ENCODE measurements around the gene ATRX. TPM values are rescaled to one million over a fixed set of nuclear protein-coding genes. Genes with fewer than 3 reads are reported as not detected.
A peak's percentile ranks its signal among the peaks of the same experiment; 100 is the strongest.
"Not testable (repeated sequence)": the region's sequence is repeated elsewhere in the genome, so short reads cannot be mapped to it uniquely, and the experiment has no call there.

ATRX gene
- total RNA-seq, 1 donor from 2014 or later: 106 TPM

- FAIRE-seq: no peak
- Mint-ChIP-seq H3K36me3 (ENCODE audit: low read depth, unreplicated experiment) (no peaks in the 10 kb centered on the region), H3K27ac (ENCODE audit: unreplicated experiment) (no peak overlapping the region), H3K4me3 (ENCODE audit: unreplicated experiment) (no peak overlapping the region), H3K4me1 (ENCODE audit: low read depth, unreplicated experiment) (peaks cover 3% of the 10 kb centered on the region), H3K9me3 (ENCODE audit: unreplicated experiment) (no peaks in the 10 kb centered on the region), H3K27me3 (ENCODE audit: low read depth, unreplicated experiment) (no peaks in the 10 kb centered on the region)
- Histone ChIP-seq H3K4me1 (ENCODE audit: insufficient read depth, low read length) (no peaks in the 10 kb centered on the region), H3K4me2 (ENCODE audit: low read length) (no peak overlapping the region), H3K79me2 (ENCODE audit: insufficient read depth, low read length) (peaks cover 90% of the 10 kb centered on the region), H3K9me3 (ENCODE audit: insufficient read depth, low read depth, low read length) (no peaks in the 10 kb centered on the region), H3K27me3 (ENCODE audit: insufficient read depth, low read length) (no peaks in the 10 kb centered on the region), H3K9ac (ENCODE audit: low read length) (no peak overlapping the region), H3K4me3 (ENCODE audit: insufficient read depth, low read depth, low read length) (no peak overlapping the region), H3K36me3 (ENCODE audit: insufficient read depth, low read length) (no peaks in the 10 kb centered on the region), H4K20me1 (ENCODE audit: insufficient read depth, low read length) (peaks cover 88% of the 10 kb centered on the region), H3K27ac (ENCODE audit: low read depth, low read length) (no peak overlapping the region), H2AFZ (ENCODE audit: low read depth, low read length) (no peak overlapping the region)
- TF ChIP-seq EZH2 (IDR thresholded peaks at IDR 0.05; ENCODE audit: insufficient read depth, low read length): no peak
- TF ChIP-seq CTCF (IDR thresholded peaks at IDR 0.05; ENCODE audit: insufficient read depth, low read depth, low read length): no peak
- peak; percentile 45 for DNase-seq (ENCODE audit: low read depth)
Observed at GRCh38 chrX:77771601-77772000, 14.4 kb downstream of the ATRX start.

- H3K4me1 ChIP-seq (ENCODE audit: insufficient read depth, low read length): no peaks in the 10 kb centered on the region
- no peak overlapping the region for H3K4me3 ChIP-seq (ENCODE audit: insufficient read depth, low read depth, low read length)
- H3K36me3 ChIP-seq (ENCODE audit: insufficient read depth, low read length): no peaks in the 10 kb centered on the region
- H3K4me2 ChIP-seq (ENCODE audit: low read length): no peak overlapping the region
- no peak for FAIRE-seq
- no peak for DNase-seq (ENCODE audit: low read depth)
- Mint-ChIP-seq H3K9me3 (ENCODE audit: unreplicated experiment) (no peaks in the 10 kb centered on the region), H3K4me3 (ENCODE audit: unreplicated experiment) (no peak overlapping the region), H3K27me3 (ENCODE audit: low read depth, unreplicated experiment) (no peaks in the 10 kb centered on the region), H3K36me3 (ENCODE audit: low read depth, unreplicated experiment) (no peaks in the 10 kb centered on the region), H3K27ac (ENCODE audit: unreplicated experiment) (peak overlapping the region; percentile 55), H3K4me1 (ENCODE audit: low read depth, unreplicated experiment) (peaks cover 5% of the 10 kb centered on the region)
- H3K27ac ChIP-seq (ENCODE audit: low read depth, low read length): no peak overlapping the region
- H4K20me1 ChIP-seq (ENCODE audit: insufficient read depth, low read length): peaks cover 76% of the 10 kb centered on the region
- H3K9me3 ChIP-seq (ENCODE audit: insufficient read depth, low read depth, low read length): no peaks in the 10 kb centered on the region
- H3K27me3 ChIP-seq (ENCODE audit: insufficient read depth, low read length): no peaks in the 10 kb centered on the region
- H2AFZ ChIP-seq (ENCODE audit: low read depth, low read length): no peak overlapping the region
- H3K79me2 ChIP-seq (ENCODE audit: insufficient read depth, low read length): peaks cover 81% of the 10 kb centered on the region
- TF ChIP-seq CTCF (IDR thresholded peaks at IDR 0.05; ENCODE audit: insufficient read depth, low read depth, low read length) (no peak), EZH2 (IDR thresholded peaks at IDR 0.05; ENCODE audit: insufficient read depth, low read length) (no peak)
- no peak overlapping the region for H3K9ac ChIP-seq (ENCODE audit: low read length)
Observed at GRCh38 chrX:77768787-77769186, 17.2 kb downstream of the ATRX start.

- H3K27me3 Mint-ChIP-seq (ENCODE audit: low read depth, unreplicated experiment); FAIRE-seq; H3K9me3 ChIP-seq (ENCODE audit: insufficient read depth, low read depth, low read length): not testable (repeated sequence)
Observed at GRCh38 chrX:77766212-77766611, 19.8 kb downstream of the ATRX start.

More at GRCh38 chrX:77766212-77766611, 19.8 kb downstream of the ATRX start:
- not testable (repeated sequence) for H3K36me3 Mint-ChIP-seq (ENCODE audit: low read depth, unreplicated experiment); H3K9ac ChIP-seq (ENCODE audit: low read length); H3K9me3 Mint-ChIP-seq (ENCODE audit: unreplicated experiment); H3K27ac ChIP-seq (ENCODE audit: low read depth, low read length); DNase-seq (ENCODE audit: low read depth); H3K4me1 ChIP-seq (ENCODE audit: insufficient read depth, low read length); H2AFZ ChIP-seq (ENCODE audit: low read depth, low read length); H3K4me1 Mint-ChIP-seq (ENCODE audit: low read depth, unreplicated experiment); H3K4me3 ChIP-seq (ENCODE audit: insufficient read depth, low read depth, low read length); H3K4me2 ChIP-seq (ENCODE audit: low read length); H3K4me3 Mint-ChIP-seq (ENCODE audit: unreplicated experiment); H3K27me3 ChIP-seq (ENCODE audit: insufficient read depth, low read length); H3K36me3 ChIP-seq (ENCODE audit: insufficient read depth, low read length); H3K27ac Mint-ChIP-seq (ENCODE audit: unreplicated experiment)
- Histone ChIP-seq H3K79me2 (ENCODE audit: insufficient read depth, low read length) (peaks cover 74% of the 10 kb centered on the region), H4K20me1 (ENCODE audit: insufficient read depth, low read length) (peaks cover 58% of the 10 kb centered on the region)

Data from astrocyte (in vitro differentiated cells and primary cell).